ENCODE data around the gene NID2.

The NID2 gene

GRCh38 chr14:51959928-51960327, 108.9 kb downstream of the NID2 start:
- DNase-seq (ENCODE audit: low read depth in 2 of 2), result no peak

- no peak for DNase-seq (ENCODE audit: low read depth in 2 of 2)
Measured at GRCh38 chr14:51957950-51958349, 110.9 kb downstream of the NID2 start.

All from fibroblast of skin of left biceps (primary cell).